Upper lobe of left lung (tissue), 6 donors: Measurements from ENCODE around the gene TMEM165. TPM values are rescaled to one million over a fixed set of nuclear protein-coding genes. Genes with fewer than 3 reads are reported as not detected.

Source experiments
- ATAC-seq, 2 donors: fragments of 200-7000 bp; cut with Tn5 transposase; one replicate each; pipeline ENCODE4 v1.9.1; 2022; ENCODE audit warnings: mild to moderate bottlenecking in 2 of 2, moderate library complexity in 2 of 2; ENCODE audit not compliant: low FRiP score in 2 of 2
- DNase-seq, 2 donors: peaks; one replicate each; pipeline ENCODE4 v3.0.0-alpha.2; 2019 to 2020
- H3K27ac ChIP-seq, 4 donors: fragments of 200-600 bp; sonication (generic); one replicate each; pipeline ENCODE4 v1.5.1; 2016 to 2019
- H3K27me3 ChIP-seq, 4 donors: fragments of 200-600 bp; sonication (generic); one replicate each; pipeline ENCODE4 v1.5.1; 2017 to 2019
- H3K36me3 ChIP-seq, 4 donors: fragments of 200-600 bp; sonication (generic); one replicate each; pipeline ENCODE4 v1.5.1; 2016 to 2019
- H3K4me1 ChIP-seq, 4 donors: fragments of 200-600 bp; sonication (generic); one replicate each; pipeline ENCODE4 v1.5.1; 2018 to 2019
- H3K4me3 ChIP-seq, 4 donors: fragments of 200-600 bp; sonication (generic); one replicate each; pipeline ENCODE4 v1.5.1; 2017 to 2019; ENCODE audit warnings: mild to moderate bottlenecking in 2 of 4, moderate library complexity in 1 of 4
- H3K9me3 ChIP-seq, 4 donors: fragments of 200-600 bp; sonication (generic); one replicate each; pipeline ENCODE4 v1.5.1; 2018 to 2019
- CTCF ChIP-seq, 6 experiments: fragments of 450-650 bp in 4 of 6; fragments of 200-600 bp in 2 of 6; sonication (generic) in 2 of 6; IDR thresholded peaks; one replicate each; pipeline ENCODE4 v1.5.1; 2016 to 2019; ENCODE audit warnings: antibody characterized with exemption in 6 of 6
- EP300 ChIP-seq, 4 donors: sonication (generic); formaldehyde crosslinking; IDR thresholded peaks; one replicate each; pipeline ENCODE4 v1.5.1; 2017; ENCODE audit warnings: antibody characterized with exemption in 4 of 4, control low read depth in 2 of 4
- POLR2A ChIP-seq, 4 donors: fragments of 450-650 bp; IDR thresholded peaks; one replicate each; pipeline ENCODE4 v1.5.1; 2016 to 2017; ENCODE audit warnings: antibody characterized with exemption in 4 of 4, mild to moderate bottlenecking in 2 of 4
- POLR2AphosphoS5 ChIP-seq, 2 donors: sonication (generic); formaldehyde crosslinking; IDR thresholded peaks; one replicate each; pipeline ENCODE4 v1.5.1; 2017; ENCODE audit warnings: antibody characterized with exemption in 2 of 2
- WGBS, 2 donors: methylation state at CpG; one replicate each; pipeline ENCODE4 v1.1.5; 2017 to 2018; 5-methylcytosine and 5-hydroxymethylcytosine counted together
- total RNA-seq, 6 donors: library from RNA; depleted of rRNA in 4 of 6; stranded (reverse); fragments of >200 nt in 4 of 6; gene quantifications; one replicate each; pipeline versions ENCODE4 v1.1.0 to v1.2.1, GENCODE V29; 2016 to 2021
- donor health status: DM: no; HTN: no; CAD: no; lungs with moderate emphysema.
- donor health status: DM: no; HTN: yes; CAD: no; lungs with severe emphysema.

TMEM165 gene
- total RNA-seq, 6 donors from 2014 or later: 118 to 312 (median 231) TPM

GRCh38 chr4:55440786-55441185 lies 45.0 kb downstream of the TMEM165 start:
- Histone ChIP-seq H3K4me3 (no peak overlapping the region), H3K36me3 (peaks cover 0 to 69% (median 15%) of the 10 kb centered on the region in 4 donors), H3K27ac (no peak overlapping the region), H3K9me3 (no peaks in the 10 kb centered on the region), H3K27me3 (no peaks in the 10 kb centered on the region), H3K4me1 (no peaks in the 10 kb centered on the region)
- 93 to 96% methylated on average over 2 of the region's 2 CpGs for WGBS, 2 donors
- TF ChIP-seq POLR2AphosphoS5 (IDR thresholded peaks at IDR 0.05): no peak
- TF ChIP-seq CTCF (IDR thresholded peaks at IDR 0.05): no peak
- TF ChIP-seq EP300 (IDR thresholded peaks at IDR 0.05): no peak
- TF ChIP-seq POLR2A (IDR thresholded peaks at IDR 0.05): no peak
- DNase-seq: no peak
- ATAC-seq: no peak

GRCh38 chr4:55442541-55442940 lies 46.8 kb downstream of the TMEM165 start:
- DNase-seq (no peak), ATAC-seq (no peak)
- no peak for TF ChIP-seq POLR2A (IDR thresholded peaks at IDR 0.05)
- no peak for TF ChIP-seq POLR2AphosphoS5 (IDR thresholded peaks at IDR 0.05)
- no peak for TF ChIP-seq CTCF (IDR thresholded peaks at IDR 0.05)
- no peak overlapping the region for H3K4me3 ChIP-seq
- no peaks in the 10 kb centered on the region for H3K9me3 ChIP-seq
- peaks cover 0 to 2% (median under 1%) of the 10 kb centered on the region in 4 donors for H3K4me1 ChIP-seq
- no peak overlapping the region for H3K27ac ChIP-seq
- H3K36me3 ChIP-seq: peaks cover 0 to 63% (median 13%) of the 10 kb centered on the region in 4 donors
- 75% methylated on average over 1 of the region's 1 CpG for WGBS, 2 donors
- no peaks in the 10 kb centered on the region for H3K27me3 ChIP-seq

- H3K27ac ChIP-seq: no peak overlapping the region
- ATAC-seq: no peak
Observed at GRCh38 chr4:55444827-55445226, 49.1 kb downstream of the TMEM165 start.

GRCh38 chr4:55445921-55446577 lies 50.3 kb downstream of the TMEM165 start:
- 90 to 92% methylated on average over 2 of the region's 2 CpGs for WGBS, 2 donors
- peaks cover 8 to 75% (median 24%) of the 10 kb centered on the region in 4 donors for H3K36me3 ChIP-seq
- no peak for ATAC-seq

More at GRCh38 chr4:55444827-55445226, 49.1 kb downstream of the TMEM165 start:
- H3K4me1 ChIP-seq: peaks cover 0 to 4% (median 1%) of the 10 kb centered on the region in 4 donors
- TF ChIP-seq POLR2AphosphoS5 (IDR thresholded peaks at IDR 0.05) (no peak), EP300 (IDR thresholded peaks at IDR 0.05) (no peak), POLR2A (IDR thresholded peaks at IDR 0.05) (no peak)
- peaks cover 8 to 73% (median 21%) of the 10 kb centered on the region in 4 donors for H3K36me3 ChIP-seq
- WGBS, 2 donors: 34 to 62% methylated on average over 2 of the region's 2 CpGs
- H3K4me3 ChIP-seq: no peak overlapping the region
- DNase-seq: peak in 1 of 2 donors; percentile 43
- H3K9me3 ChIP-seq: no peaks in the 10 kb centered on the region
- no peaks in the 10 kb centered on the region for H3K27me3 ChIP-seq

GRCh38 chr4:55446578-55446922 lies 50.8 kb downstream of the TMEM165 start:
- ATAC-seq: no peak
- Histone ChIP-seq H3K27ac (no peak overlapping the region), H3K27me3 (no peaks in the 10 kb centered on the region), H3K4me1 (peaks cover 0 to 4% (median 1%) of the 10 kb centered on the region in 4 donors), H3K4me3 (no peak overlapping the region), H3K36me3 (peaks cover 8 to 72% (median 24%) of the 10 kb centered on the region in 4 donors), H3K9me3 (no peaks in the 10 kb centered on the region)
- DNase-seq: no peak
- TF ChIP-seq EP300 (IDR thresholded peaks at IDR 0.05) (no peak), CTCF (IDR thresholded peaks at IDR 0.05) (no peak), POLR2A (IDR thresholded peaks at IDR 0.05) (no peak), POLR2AphosphoS5 (IDR thresholded peaks at IDR 0.05) (no peak)
- 96 to 97% methylated on average over 1 of the region's 1 CpG for WGBS, 2 donors

More at GRCh38 chr4:55445921-55446577, 50.3 kb downstream of the TMEM165 start:
- TF ChIP-seq EP300 (IDR thresholded peaks at IDR 0.05): no peak
- TF ChIP-seq POLR2AphosphoS5 (IDR thresholded peaks at IDR 0.05): no peak
- no peak for TF ChIP-seq CTCF (IDR thresholded peaks at IDR 0.05)
- TF ChIP-seq POLR2A (IDR thresholded peaks at IDR 0.05): no peak
- no peaks in the 10 kb centered on the region for H3K9me3 ChIP-seq
- no peak for DNase-seq
- no peak overlapping the region for H3K4me3 ChIP-seq
- no peak overlapping the region for H3K27ac ChIP-seq
- peaks cover 0 to 4% (median 1%) of the 10 kb centered on the region in 4 donors for H3K4me1 ChIP-seq
- H3K27me3 ChIP-seq: no peaks in the 10 kb centered on the region
